H1 (cell line): ENCODE results near the gene MYLK4. TPM values are rescaled to one million over a fixed set of nuclear protein-coding genes. Genes with fewer than 3 reads are reported as not detected.

Experiments
- CTCF ChIA-PET: fragments of 300-600 bp; sonication (Branson Sonifier 250); formaldehyde crosslinking; loops from one replicate; lab custom pipeline; 2021; ENCODE audit not compliant: partially characterized antibody; lab: Charles Lee
- POLR2A ChIA-PET: fragments of 300-600 bp; sonication (Branson Sonifier 250); formaldehyde crosslinking; loops from one replicate; lab custom pipeline; 2021; ENCODE audit warnings: inconsistent platforms; ENCODE audit not compliant: partially characterized antibody; lab: Charles Lee
- DNase-seq, 2 experiments: peaks; one replicate each; pipeline versions ENCODE4 v3.0.0 to v3.0.0-alpha.2; 2010 to 2022; ENCODE audit warnings: low spot score in 2 of 2, low read depth in 1 of 2, mixed read lengths in 1 of 2
- FAIRE-seq: peaks from 2 replicates; lab custom pipeline; 2011; peaks lifted over from hg19 to GRCh38; lab: Jason Lieb, UNC
- H2AFZ ChIP-seq: 2 replicates; pipeline ENCODE4 v1.8.1; 2012; ENCODE audit warnings: low read length, inconsistent platforms
- H2AK5ac ChIP-seq: 2 replicates; pipeline ENCODE4 v1.6.1; 2013; ENCODE audit warnings: low read depth, low read length
- H2BK120ac ChIP-seq: replicated peaks from 2 replicates; pipeline ENCODE3; 2013; ENCODE audit warnings: low read depth, low read length, inconsistent platforms
- H2BK12ac ChIP-seq: 2 replicates; pipeline ENCODE4 v1.6.1; 2013; ENCODE audit warnings: low read depth, low read length
- H2BK15ac ChIP-seq: 2 replicates; pipeline ENCODE4 v1.6.1; 2013; ENCODE audit warnings: low read length
- H2BK20ac ChIP-seq: 2 replicates; pipeline ENCODE4 v1.6.1; 2013; ENCODE audit warnings: low read length
- H2BK5ac ChIP-seq: 2 replicates; pipeline ENCODE4 v1.6.1; 2013; ENCODE audit warnings: low read depth, low read length
- H3K14ac ChIP-seq: 2 replicates; pipeline ENCODE4 v1.6.1; 2013; ENCODE audit warnings: inconsistent platforms; ENCODE audit not compliant: insufficient read length
- H3K18ac ChIP-seq: 2 replicates; pipeline ENCODE4 v1.6.1; 2013; ENCODE audit warnings: low read length; ENCODE audit errors: extremely low read depth
- H3K23ac ChIP-seq: 2 replicates; pipeline ENCODE4 v1.6.1; 2013; ENCODE audit warnings: inconsistent platforms; ENCODE audit not compliant: insufficient read length
- H3K23me2 ChIP-seq: 2 replicates; pipeline ENCODE4 v1.6.1; 2013; ENCODE audit warnings: low read depth, low read length
- H3K27ac ChIP-seq: 2 replicates; pipeline ENCODE4 v1.6.1; 2011; ENCODE audit warnings: low read depth, low read length, inconsistent platforms
- H3K27me3 ChIP-seq, 4 experiments: replicated peaks in 1 of 4; 1 replicate in 1 of 4; 2 replicates in 3 of 4; pipeline versions ENCODE4 v1.6.1 to v1.8.1; 2011 to 2013; ENCODE audit warnings: low read length in 3 of 4, mild to moderate bottlenecking in 3 of 4, inconsistent platforms in 2 of 4, mixed read lengths in 2 of 4, moderate library complexity in 1 of 4; ENCODE audit not compliant: control insufficient read depth in 3 of 4, insufficient read depth in 3 of 4; ENCODE audit errors: extremely low read depth in 1 of 4
- H3K36me3 ChIP-seq, 4 experiments: 2 replicates each; pipeline versions ENCODE4 v1.6.1 to v1.8.1; 2011 to 2013; ENCODE audit warnings: mild to moderate bottlenecking in 4 of 4, low read length in 3 of 4, moderate library complexity in 2 of 4, control low read depth in 1 of 4, inconsistent platforms in 1 of 4; ENCODE audit not compliant: insufficient read depth in 4 of 4, control insufficient read depth in 2 of 4
- H3K4ac ChIP-seq: replicated peaks from 2 replicates; pipeline ENCODE3; 2013; ENCODE audit warnings: low read length, low read depth, mixed read lengths, inconsistent platforms; ENCODE audit not compliant: insufficient read length
- H3K4me1 ChIP-seq, 4 experiments: replicated peaks in 1 of 4; 1 replicate in 1 of 4; 2 replicates in 3 of 4; pipeline versions ENCODE4 v1.6.1 to v1.8.1; 2011 to 2013; ENCODE audit warnings: low read length in 3 of 4, inconsistent platforms in 2 of 4, mixed read lengths in 1 of 4; ENCODE audit not compliant: insufficient read depth in 4 of 4, control insufficient read depth in 3 of 4
- H3K4me2 ChIP-seq, 2 experiments: 2 replicates each; pipeline versions ENCODE4 v1.6.1 to v1.8.1; 2011 to 2013; ENCODE audit warnings: low read depth in 2 of 2, low read length in 2 of 2, control low read depth in 1 of 2, inconsistent platforms in 1 of 2, mild to moderate bottlenecking in 1 of 2; ENCODE audit not compliant: insufficient read depth in 1 of 2
- H3K4me3 ChIP-seq, 4 experiments: fragments of 200-600, 300-600 bp in 1 of 4; sonication (generic), shearing (Covaris generic), sonication (Bioruptor Twin) in 1 of 4; 2 replicates each; pipeline versions ENCODE4 v1.5.1 to v1.8.1; 2011 to 2016; ENCODE audit warnings: low read length in 4 of 4, low read depth in 3 of 4, control low read depth in 2 of 4, inconsistent platforms in 2 of 4, mild to moderate bottlenecking in 2 of 4, mixed read lengths in 1 of 4, moderate library complexity in 1 of 4; ENCODE audit not compliant: insufficient read depth in 2 of 4; ENCODE audit errors: extremely low read depth in 1 of 4
- H3K56ac ChIP-seq: replicated peaks from 2 replicates; pipeline ENCODE3; 2013; ENCODE audit warnings: low read depth, mild to moderate bottlenecking, mixed read lengths, low read length, inconsistent platforms; ENCODE audit not compliant: insufficient read length
- H3K79me1 ChIP-seq: 2 replicates; pipeline ENCODE4 v1.6.1; 2013; ENCODE audit warnings: low read depth, low read length, control low read depth
- H3K79me2 ChIP-seq, 2 experiments: 2 replicates each; pipeline versions ENCODE4 v1.6.1 to v1.8.1; 2012 to 2013; ENCODE audit warnings: low read length in 2 of 2, mild to moderate bottlenecking in 2 of 2, inconsistent platforms in 1 of 2; ENCODE audit not compliant: insufficient read depth in 2 of 2, control insufficient read depth in 1 of 2
- H3K9ac ChIP-seq, 4 experiments: replicated peaks in 1 of 4; 1 replicate in 1 of 4; 2 replicates in 3 of 4; pipeline versions ENCODE4 v1.6.1 to v1.8.1; 2011 to 2013; ENCODE audit warnings: low read depth in 3 of 4, low read length in 3 of 4, control low read depth in 2 of 4, mild to moderate bottlenecking in 2 of 4, moderate library complexity in 2 of 4, inconsistent platforms in 1 of 4; ENCODE audit errors: extremely low read depth in 1 of 4
- H3K9me3 ChIP-seq, 2 experiments: 2 replicates each; pipeline versions ENCODE4 v1.6.1 to v1.8.1; 2012 to 2013; ENCODE audit warnings: mild to moderate bottlenecking in 2 of 2, moderate library complexity in 2 of 2, control low read depth in 1 of 2, inconsistent platforms in 1 of 2, low read depth in 1 of 2, low read length in 1 of 2, mixed read lengths in 1 of 2; ENCODE audit not compliant: insufficient read depth in 2 of 2
- H4K20me1 ChIP-seq, 2 experiments: replicated peaks in 1 of 2; 2 replicates each; pipeline versions ENCODE3 to v1.8.1; 2011 to 2013; ENCODE audit warnings: inconsistent platforms in 2 of 2, low read length in 2 of 2, mild to moderate bottlenecking in 1 of 2; ENCODE audit not compliant: insufficient read depth in 2 of 2, control insufficient read depth in 1 of 2
- H4K5ac ChIP-seq: 2 replicates; pipeline ENCODE4 v1.6.1; 2013; ENCODE audit warnings: low read length, low read depth, mixed read lengths, inconsistent platforms; ENCODE audit not compliant: insufficient read length
- H4K8ac ChIP-seq: 2 replicates; pipeline ENCODE4 v1.8.0; 2013; ENCODE audit warnings: mild to moderate bottlenecking, moderate library complexity, low read length, inconsistent platforms; ENCODE audit not compliant: insufficient read depth; ENCODE audit errors: extremely low read depth
- H4K91ac ChIP-seq: replicated peaks from 2 replicates; pipeline ENCODE3; 2013; ENCODE audit warnings: low read length, mixed read lengths, inconsistent platforms; ENCODE audit not compliant: insufficient read length
- CEBPB ChIP-seq: IDR thresholded peaks from 2 replicates; pipeline ENCODE4 v1.6.1; 2012; ENCODE audit warnings: low read depth, low read length
- CHD2 ChIP-seq: IDR thresholded peaks from 2 replicates; pipeline ENCODE4 v1.6.1; 2012; ENCODE audit warnings: low read length, improper control_type of control experiment
- CREB1 ChIP-seq: IDR thresholded peaks from 2 replicates; pipeline ENCODE4 v1.6.1; 2012; ENCODE audit warnings: inconsistent platforms
- CTBP2 ChIP-seq: IDR thresholded peaks from 2 replicates; pipeline ENCODE4 v1.7.0; 2011; ENCODE audit warnings: borderline replicate concordance, mild to moderate bottlenecking, moderate library complexity, mixed read lengths, low read length; ENCODE audit not compliant: insufficient read depth, insufficient read length
- EZH2 ChIP-seq: fragments of 200-600 bp; sonication (generic); IDR thresholded peaks from 2 replicates; pipeline ENCODE4 v1.7.1; 2012; ENCODE audit warnings: low read depth, mild to moderate bottlenecking, moderate library complexity, low read length, inconsistent platforms; ENCODE audit not compliant: severe bottlenecking
- MAFK ChIP-seq: IDR thresholded peaks from 2 replicates; pipeline ENCODE4 v1.6.1; 2012; ENCODE audit warnings: low read depth, mild to moderate bottlenecking, improper control_type of control experiment, low read length
- NANOG ChIP-seq: IDR thresholded peaks from 2 replicates; pipeline ENCODE4 v1.6.1; 2011; ENCODE audit warnings: low read length, low read depth, mild to moderate bottlenecking, inconsistent platforms; ENCODE audit not compliant: insufficient read depth, poor library complexity, severe bottlenecking
- RXRA ChIP-seq: IDR thresholded peaks from 2 replicates; pipeline ENCODE4 v1.6.1; 2011; ENCODE audit warnings: low read depth, mild to moderate bottlenecking, low read length, moderate library complexity; ENCODE audit not compliant: insufficient read depth
- SIX5 ChIP-seq: IDR thresholded peaks from 2 replicates; pipeline ENCODE4 v1.6.1; 2011; ENCODE audit warnings: mild to moderate bottlenecking, low read depth, low read length
- SP2 ChIP-seq: IDR thresholded peaks from 2 replicates; pipeline ENCODE4 v1.6.1; 2012; ENCODE audit warnings: mild to moderate bottlenecking, low read length, inconsistent platforms
- SP4 ChIP-seq: IDR thresholded peaks from 2 replicates; pipeline ENCODE4 v1.6.1; 2012; ENCODE audit warnings: low read length, inconsistent platforms
- TAF1 ChIP-seq: IDR thresholded peaks from 2 replicates; pipeline ENCODE4 v1.6.1; 2011; ENCODE audit warnings: mild to moderate bottlenecking, low read depth, low read length
- polyA plus RNA-seq, 7 experiments: library from polyadenylated mRNA; depleted of rRNA in 3 of 7; stranded (reverse) in 5 of 7; unstranded in 2 of 7; fragments of >200 nt in 5 of 7; fragments of 200-250 nt in 2 of 7; gene quantifications; 1 replicate in 5 of 7; 2 replicates in 1 of 7; 4 replicates in 1 of 7; pipeline versions ENCODE4 v1.2.1 to v1.2.3, GENCODE V29; 2011 to 2013; ENCODE audit warnings: missing spikeins in 2 of 7, mixed read lengths in 2 of 7
- total RNA-seq: library from RNA; stranded (reverse); fragmentation: NEBNext Ultra II Directional; extraction: Animal tissue kit (Norgen Biotek cat#: 25700); gene quantifications from 2 replicates; pipeline ENCODE4 v1.2.1, GENCODE V29; 2021
- TF ChIP-seq, protein P1 (sequence below): IDR thresholded peaks from 2 replicates; pipeline ENCODE4 v1.6.1; 2012; ENCODE audit warnings: low read length, inconsistent platforms

Gene MYLK4
- total and polyA plus RNA-seq, 2 of the 8 experiments (the other 6 are each of a cell fraction or from before 2014, with no cell fraction given): 0.11 to 0.17 TPM

DNA sequence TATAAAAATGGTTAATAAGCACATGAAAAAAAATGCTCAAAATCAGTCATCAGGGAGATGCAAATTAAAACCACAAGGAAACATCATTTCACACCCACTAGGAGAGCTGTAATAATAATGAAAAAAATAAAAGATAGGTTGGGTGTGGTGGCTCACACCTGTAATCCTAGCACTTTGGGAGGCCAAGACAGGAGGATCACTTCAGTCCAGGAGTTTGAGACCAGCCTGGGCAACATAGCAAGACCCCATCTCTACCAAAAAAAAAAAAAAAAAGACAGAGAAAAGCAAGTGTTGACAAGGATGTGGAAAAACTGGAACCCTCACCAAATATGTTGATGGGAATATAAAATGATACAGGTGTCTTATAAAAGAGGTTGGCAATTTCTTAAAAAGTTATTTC is 3.0 kb upstream of the MYLK4 start:
- no peak overlapping the region for H2AFZ ChIP-seq
- FAIRE-seq: no peak
- H3K4me2 ChIP-seq: no peak overlapping the region

More for the DNA sequence above, 3.0 kb upstream of the MYLK4 start:
- Histone ChIP-seq H2AK5ac (no peak overlapping the region), H3K27ac (no peak overlapping the region), H3K18ac (no peak overlapping the region), H3K4ac (no peak overlapping the region), H2BK20ac (no peak overlapping the region), H3K23me2 (no peaks in the 10 kb centered on the region; the same call in 1 of the 2 replicates), H2BK15ac (no peak overlapping the region), H3K4me3 (no peak overlapping the region), H3K9ac (no peak overlapping the region), H2BK120ac (no peak overlapping the region), H3K56ac (no peak overlapping the region), H3K4me1 (no peaks in the 10 kb centered on the region; a peak in 1 of 7 replicates), H4K5ac (no peak overlapping the region), H3K79me2 (no peaks in the 10 kb centered on the region), H4K20me1 (no peaks in the 10 kb centered on the region), H3K79me1 (no peaks in the 10 kb centered on the region), H4K8ac (no peak overlapping the region), H4K91ac (no peak overlapping the region), H3K36me3 (no peaks in the 10 kb centered on the region), H2BK5ac (no peak overlapping the region), H3K27me3 (no peaks in the 10 kb centered on the region), H3K23ac (no peak overlapping the region), H2BK12ac (no peak overlapping the region), H3K14ac (no peak overlapping the region), H3K9me3 (no peaks in the 10 kb centered on the region)
- ChIA-PET CTCF (interaction anchor here (1.3 to 6.1 kb wide), 2 partner anchors 8 to 17 kb away, joined by 5 to 160 read pairs; no protein-coding TSS in a partner anchor), POLR2A (no interaction called here)
- TF ChIP-seq SIX5: no peak
- no peak for TF ChIP-seq RXRA
- no peak for TF ChIP-seq EZH2
- TF ChIP-seq TAF1: no peak
- TF ChIP-seq NANOG: no peak
- no peak for TF ChIP-seq SP4
- no peak for TF ChIP-seq CREB1
- no peak for TF ChIP-seq MAFK
- no peak for TF ChIP-seq SP2
- TF ChIP-seq CEBPB: no peak
- TF ChIP-seq CTBP2: no peak
- no peak for TF ChIP-seq CHD2
- TF ChIP-seq, protein P1, sequence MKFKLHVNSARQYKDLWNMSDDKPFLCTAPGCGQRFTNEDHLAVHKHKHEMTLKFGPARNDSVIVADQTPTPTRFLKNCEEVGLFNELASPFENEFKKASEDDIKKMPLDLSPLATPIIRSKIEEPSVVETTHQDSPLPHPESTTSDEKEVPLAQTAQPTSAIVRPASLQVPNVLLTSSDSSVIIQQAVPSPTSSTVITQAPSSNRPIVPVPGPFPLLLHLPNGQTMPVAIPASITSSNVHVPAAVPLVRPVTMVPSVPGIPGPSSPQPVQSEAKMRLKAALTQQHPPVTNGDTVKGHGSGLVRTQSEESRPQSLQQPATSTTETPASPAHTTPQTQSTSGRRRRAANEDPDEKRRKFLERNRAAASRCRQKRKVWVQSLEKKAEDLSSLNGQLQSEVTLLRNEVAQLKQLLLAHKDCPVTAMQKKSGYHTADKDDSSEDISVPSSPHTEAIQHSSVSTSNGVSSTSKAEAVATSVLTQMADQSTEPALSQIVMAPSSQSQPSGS: no peak
- no peak for DNase-seq
